HT1080 (cell line): Measurements from ENCODE around the gene ALOX12. TPM values are rescaled to one million over a fixed set of nuclear protein-coding genes. Genes with fewer than 3 reads are reported as not detected.

Experiments
- DNase-seq: peaks from one replicate; pipeline ENCODE4 v3.0.0-alpha.2; 2015; ENCODE audit warnings: low read depth
- total RNA-seq: library from RNA; depleted of rRNA; stranded (reverse); fragments of >200 nt; shearing (Covaris generic); gene quantifications from 2 replicates; pipeline ENCODE4 v1.2.3, GENCODE V29; 2014

Gene ALOX12
- total RNA-seq, 1 experiment from 2014 or later = not detected

DNA sequence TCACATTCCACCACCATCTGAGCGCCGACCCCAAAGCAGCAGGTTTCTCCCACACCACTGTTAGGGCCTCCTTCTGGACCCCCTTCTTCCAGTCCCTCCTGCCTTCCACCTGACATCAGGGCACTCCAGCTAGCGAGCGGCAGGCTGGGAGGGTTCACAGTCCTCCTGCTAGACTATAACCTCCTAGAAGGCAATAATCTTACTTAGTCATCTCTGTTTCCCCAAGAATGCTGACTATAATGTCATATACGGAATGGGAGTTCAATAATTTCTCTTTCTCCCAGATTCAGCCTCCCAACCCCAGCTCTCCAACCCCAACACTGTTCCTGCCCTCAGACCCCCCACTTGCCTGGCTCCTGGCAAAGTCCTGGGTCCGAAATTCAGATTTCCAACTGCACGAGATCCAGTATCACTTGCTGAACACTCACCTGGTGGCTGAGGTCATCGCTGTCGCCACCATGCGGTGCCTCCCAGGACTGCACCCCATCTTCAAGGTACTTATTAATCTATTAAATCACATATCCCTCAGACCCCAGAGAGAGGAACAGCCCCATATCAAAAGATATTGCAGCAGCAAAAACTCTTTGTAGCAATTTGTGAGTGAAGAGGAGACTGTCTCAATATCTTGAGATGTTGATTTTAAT lies 5.6 kb downstream of the ALOX12 start:
- peak; percentile 29 for DNase-seq

DNA sequence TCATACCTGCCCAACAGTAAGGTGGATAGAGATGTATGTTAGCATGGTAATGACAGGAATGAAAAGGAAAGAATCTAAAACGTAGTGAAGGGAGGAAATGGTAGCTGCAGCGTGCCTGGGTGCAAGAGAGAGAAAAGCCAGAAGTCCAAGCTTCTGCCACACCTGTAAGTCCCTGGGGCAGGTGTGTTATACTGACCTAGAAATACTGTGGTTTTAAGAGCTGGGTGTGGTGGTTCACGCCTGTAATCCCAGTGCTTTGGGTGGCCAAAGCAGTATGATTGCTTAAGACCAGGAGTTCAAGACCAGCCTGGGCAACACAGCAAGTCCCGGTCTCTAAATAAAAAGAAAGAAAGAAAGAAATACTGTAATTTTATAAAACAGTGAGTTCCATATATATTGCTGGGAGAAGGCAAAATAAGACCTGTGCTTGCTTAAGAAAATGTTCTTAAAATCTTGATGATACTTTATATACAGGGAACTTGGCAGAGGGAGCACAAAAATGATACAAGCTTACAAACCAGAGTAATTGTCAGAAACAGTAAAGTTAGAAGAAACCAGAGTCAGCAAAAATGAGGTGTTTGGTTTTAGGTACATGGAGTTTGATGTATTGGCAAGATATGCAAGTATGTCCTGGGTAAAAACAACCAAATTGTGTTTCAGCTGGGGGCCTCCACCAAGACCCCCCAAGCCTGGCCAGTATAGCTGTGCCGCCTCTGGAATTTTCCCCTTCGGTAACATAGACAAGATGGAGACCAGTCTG lies 6.6 kb downstream of the ALOX12 start:
- DNase-seq = no peak

DNA sequence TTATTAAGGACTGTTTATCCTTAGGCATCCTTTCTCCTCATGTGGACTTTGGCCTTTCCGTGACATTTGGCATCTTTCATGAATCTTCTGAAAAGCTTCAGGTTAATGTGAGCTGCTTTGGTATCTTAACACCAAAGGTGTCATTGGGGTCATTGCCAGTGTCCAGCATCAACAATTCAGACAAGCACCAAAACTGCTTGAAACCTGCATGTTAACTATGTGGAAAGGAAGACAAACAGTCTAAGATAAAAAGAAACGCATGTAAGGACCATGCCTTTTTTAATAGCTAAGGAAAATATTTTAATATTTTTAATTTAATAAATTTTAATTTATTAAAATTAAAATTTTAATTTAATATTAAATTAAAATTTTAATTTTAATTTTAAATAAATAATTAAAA lies 7.9 kb downstream of the ALOX12 start:
- DNase-seq = no peak

DNA sequence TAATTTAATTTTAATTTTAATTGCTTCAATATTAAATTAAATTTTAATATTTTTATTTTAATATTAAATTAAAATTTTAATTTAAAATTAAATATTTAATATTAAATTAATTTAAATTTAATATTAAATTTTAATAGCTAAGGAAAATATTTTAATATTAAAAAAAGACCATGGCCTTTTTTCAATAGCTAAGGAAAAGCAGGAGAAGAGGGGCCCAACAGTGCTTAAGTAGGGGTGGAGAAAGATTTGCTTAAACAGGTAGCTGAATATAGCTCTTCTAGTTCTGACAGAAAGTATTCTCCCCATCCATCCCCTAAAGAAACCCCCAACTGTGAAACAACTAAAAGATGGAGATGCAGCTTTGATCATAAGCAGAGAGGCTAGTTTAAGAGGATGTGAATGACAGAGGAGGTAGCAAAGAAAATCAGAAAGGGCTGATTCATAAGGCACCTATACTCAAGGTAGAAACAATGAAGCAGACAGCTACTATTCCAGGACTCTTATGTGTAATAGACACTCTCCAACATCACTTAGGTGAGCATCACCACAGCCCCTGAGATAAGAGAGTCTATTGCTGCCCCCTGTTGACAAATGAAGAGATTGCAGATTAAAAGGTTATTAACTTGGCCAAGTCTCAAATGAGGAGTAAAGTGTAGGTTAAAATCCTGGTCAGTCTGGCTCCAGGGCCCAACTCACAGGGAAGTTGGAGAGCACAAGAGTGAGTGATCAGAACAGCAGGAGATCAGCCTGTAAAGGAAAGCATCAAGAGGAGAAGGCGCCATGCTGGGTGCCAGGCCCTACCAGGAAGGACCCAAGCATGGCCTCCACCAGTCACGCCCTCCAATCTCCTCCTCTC lies 8.8 kb downstream of the ALOX12 start:
- DNase-seq = peak; percentile 66

DNA sequence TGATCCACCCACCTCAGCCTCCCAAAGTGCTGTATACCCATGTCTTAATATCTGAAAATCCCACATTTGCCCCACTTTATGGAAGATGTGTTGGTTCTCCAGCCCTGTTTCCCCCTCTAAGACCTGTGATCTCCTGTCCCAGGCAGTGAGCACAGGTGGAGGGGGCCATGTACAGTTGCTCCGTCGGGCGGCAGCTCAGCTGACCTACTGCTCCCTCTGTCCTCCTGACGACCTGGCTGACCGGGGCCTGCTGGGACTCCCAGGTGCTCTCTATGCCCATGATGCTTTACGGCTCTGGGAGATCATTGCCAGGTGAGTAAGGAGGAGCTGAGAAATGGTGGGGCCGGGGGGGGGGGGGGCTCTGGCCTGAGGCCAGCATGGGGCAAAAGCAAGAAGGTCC lies 9.9 kb downstream of the ALOX12 start:
- DNase-seq = no peak

DNA sequence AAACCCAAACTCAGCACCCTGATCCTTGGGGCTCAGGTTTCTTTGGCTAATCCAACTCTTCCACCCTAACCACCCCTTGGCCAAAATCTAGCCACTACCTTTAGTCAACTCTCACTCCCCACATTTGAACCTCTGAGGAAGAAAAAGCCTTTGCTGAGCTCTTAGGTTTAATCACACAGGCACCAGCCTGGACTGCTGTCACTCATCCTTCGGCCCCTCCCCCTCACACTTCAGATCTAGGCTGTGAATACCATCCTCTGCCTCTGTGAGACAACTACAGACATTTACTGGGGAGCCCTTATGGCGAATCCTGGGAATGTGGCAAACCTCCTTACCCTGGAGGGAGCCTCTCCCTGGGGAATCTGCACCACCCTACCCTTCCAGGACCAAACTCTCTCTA lies 11.3 kb downstream of the ALOX12 start:
- DNase-seq = no peak

DNA sequence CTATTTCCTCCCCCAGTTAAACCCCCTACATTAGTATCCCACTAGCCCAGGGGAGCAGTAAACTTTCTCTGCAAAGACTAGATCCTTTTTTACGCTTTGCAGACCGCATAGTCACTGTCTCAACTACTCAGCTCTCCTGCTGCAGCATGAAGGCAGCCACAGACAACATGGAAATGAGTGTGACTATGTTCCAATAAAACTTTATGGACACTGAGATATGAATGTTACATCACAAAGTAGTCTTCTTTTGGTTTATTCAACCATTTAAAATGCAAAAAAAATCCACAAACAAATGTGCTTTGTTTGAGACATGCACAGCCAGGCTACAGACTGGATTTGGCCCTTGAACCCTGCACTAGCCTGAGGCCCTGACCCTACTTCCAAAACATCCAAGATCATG lies 14.7 kb downstream of the ALOX12 start:
- DNase-seq = no peak

DNA sequence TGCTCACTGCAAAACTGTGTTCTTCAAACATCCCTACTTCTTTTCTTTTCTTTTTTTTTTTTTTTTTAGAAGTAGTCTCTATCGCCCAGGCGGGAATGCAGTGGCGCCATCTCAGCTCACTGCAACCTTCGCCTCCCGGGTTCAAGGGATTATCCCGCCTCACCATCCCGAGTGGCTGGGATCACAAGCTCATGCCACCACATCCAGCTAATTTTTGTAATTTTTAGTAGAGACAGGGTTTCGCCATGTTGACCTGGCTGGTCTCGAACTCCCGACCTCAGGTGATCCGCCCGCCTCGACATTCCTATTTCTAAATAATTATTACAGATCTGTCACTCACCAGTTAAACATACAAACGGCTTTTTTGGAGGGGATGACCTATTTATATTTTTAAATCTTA lies 15.6 kb downstream of the ALOX12 start:
- no peak for DNase-seq

DNA sequence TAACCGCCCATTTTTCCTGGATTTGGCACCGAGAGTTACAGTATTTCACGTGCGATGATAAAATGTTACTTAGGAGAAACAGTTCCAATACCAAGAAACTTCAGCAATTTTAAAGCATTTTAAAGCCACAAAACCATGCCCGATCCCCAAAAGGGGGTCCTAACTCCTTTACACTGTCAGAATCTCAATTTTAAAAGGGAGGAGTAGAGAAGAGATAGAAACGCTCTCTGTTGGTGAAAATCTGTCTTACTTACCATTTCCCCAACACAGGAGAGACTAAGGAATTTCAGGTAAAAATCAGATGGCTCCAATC lies 16.0 kb downstream of the ALOX12 start:
- DNase-seq = no peak

DNA sequence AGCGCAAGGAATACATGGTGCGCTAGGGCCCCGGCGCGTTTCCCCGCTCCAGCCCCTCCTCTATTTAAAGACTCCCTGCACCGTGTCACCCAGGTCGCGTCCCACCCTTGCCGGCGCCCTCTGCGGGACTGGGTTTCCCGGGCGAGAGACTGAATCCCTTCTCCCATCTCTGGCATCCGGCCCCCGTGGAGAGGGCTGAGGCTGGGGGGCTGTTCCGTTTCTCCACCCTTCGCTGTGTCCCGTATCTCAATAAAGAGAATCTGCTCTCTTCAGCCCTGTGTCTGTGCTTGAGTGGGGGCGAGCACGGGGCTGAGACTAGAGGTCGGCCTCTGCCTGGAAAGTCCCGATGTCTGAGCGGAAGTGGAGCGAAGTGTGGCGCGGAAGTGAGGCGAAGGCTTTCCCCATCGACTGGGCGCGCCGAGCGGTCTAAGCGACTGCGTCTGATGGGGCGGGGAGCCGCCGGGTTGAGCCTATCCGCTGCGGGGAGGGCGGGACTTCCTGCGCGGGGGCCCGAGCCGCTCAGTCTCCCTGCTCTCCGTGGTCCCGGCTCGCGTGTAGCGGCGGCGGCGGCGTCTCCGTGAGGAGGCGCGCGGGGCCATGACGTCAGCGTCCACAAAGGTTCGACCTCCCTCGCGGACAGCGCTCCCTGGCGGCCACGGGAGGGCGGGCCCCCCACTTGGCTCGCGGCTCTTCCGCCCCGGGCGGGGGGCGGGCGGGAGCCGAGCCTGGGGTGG lies 18.6 kb downstream of the ALOX12 start:
- peak; percentile 96 for DNase-seq

DNA sequence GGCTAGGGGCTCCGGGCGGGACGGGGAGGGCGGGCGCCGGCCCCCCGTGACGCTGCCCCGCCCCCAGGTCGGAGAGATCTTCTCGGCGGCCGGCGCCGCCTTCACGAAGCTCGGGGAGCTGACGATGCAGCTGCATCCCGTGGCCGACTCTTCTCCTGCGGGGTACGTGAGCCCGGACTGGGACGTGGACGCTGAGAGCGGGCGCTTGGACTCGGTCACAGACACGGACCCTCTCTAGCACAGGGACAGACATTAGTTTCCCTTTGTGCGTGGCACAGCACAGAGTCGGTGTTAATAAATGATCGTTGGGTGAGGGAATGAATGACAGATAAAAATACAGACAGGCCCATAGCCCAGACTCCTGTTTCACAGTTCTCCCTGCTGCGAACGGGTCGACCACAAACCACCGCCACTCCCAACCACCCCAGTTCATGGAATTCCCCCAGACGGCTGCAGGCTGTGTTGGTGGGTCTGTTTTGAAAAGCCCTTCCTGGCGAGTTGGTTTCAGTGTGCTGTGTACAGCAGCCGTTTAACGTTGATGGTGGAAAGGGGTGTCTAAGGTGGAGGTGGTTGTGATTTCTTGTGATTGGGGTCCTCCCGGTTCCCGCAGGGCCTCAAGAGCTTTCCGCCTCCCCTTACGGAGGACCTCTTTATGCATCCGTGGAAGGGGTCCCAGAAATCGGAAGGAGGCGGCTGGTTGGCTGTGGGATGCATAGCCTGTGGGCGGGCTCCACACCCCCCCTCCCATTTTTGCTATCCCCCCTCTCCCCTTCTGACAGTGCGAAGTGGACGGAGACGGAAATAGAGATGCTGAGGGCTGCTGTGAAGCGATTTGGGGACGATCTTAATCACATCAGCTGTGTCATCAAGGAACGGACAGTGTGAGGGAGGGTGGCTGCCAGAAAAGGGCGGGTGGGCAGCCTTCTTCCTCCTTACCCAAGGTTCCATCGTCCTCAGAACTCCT lies 19.4 kb downstream of the ALOX12 start:
- peak; percentile 52 for DNase-seq

DNA sequence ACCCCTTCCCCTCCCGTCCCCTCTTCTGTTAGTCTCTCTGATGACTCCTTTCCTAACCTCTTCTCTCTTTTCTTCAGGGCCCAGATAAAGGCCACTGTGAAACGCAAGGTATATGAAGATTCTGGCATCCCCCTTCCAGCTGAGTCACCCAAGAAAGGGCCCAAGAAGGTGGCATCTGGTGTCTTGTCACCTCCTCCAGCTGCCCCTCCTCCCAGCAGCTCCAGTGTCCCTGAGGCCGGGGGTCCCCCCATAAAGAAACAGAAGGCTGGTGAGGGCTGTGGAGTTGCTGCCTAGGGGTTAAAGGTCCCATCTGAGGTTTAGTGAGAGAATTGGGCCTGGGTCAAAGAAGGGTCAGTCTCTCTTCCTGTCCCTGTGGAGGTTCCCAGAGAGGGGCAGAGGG lies 20.6 kb downstream of the ALOX12 start:
- DNase-seq = no peak

DNA sequence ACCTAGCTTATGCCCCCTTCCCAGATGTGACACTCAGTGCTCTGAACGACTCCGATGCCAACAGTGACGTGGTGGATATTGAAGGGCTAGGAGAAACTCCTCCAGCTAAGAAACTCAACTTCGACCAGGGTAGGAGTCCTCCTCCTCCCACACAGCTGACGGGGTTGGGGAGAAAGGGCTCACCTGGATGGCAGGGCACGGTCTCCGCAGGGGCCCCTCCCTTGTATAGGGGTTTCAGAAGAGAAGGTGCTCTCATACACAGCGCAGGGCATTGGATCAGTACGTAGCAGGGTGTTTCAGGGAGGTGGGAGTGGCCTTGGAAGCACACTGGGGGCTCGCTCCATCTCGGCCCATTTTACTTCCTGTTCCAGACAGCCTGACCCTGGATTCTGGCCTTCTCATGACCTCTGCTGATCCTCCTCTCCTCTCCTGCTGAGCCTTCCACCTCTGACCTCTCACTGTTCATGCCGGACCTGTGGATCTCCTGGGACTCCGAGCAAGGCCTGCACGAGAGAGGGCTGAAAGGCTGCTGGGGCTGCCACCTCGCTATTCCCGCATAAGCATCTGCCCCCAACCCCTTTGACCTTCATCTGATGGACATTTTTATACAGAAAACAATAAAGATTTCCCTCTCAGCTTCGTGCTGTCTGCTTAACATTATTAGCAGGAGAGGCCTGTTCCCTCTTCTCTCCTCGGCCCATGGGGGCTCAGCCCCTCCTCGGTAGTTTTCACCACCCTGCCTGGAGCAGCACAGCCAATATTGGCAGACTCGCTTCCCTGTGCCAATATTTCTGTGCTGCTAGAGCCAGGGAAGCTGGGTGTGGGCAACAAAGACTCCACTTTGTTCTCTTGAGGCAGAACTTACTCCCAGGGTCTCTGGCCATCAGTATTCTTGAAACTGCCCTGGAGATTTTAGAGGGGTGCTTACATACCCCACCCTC lies 21.3 kb downstream of the ALOX12 start:
- no peak for DNase-seq

DNA sequence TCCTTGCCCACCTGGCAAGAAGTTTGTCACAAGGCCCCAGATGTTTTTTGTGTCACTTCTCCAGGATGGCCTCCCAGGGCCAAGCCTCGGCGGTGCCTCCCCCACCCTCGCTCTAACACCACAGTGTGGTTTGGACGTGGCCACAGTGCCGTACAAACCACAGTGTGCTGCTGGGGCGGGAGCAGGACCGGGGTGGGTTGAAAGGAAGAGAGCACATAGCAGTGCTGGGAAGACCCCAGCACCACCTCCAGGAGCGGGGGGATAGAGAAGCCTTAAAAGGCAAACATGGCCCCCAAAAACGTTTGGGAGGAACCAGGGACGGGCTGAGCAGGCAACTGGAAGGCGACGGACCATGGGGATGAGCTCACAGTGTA lies 22.0 kb downstream of the ALOX12 start:
- no peak for DNase-seq

DNA sequence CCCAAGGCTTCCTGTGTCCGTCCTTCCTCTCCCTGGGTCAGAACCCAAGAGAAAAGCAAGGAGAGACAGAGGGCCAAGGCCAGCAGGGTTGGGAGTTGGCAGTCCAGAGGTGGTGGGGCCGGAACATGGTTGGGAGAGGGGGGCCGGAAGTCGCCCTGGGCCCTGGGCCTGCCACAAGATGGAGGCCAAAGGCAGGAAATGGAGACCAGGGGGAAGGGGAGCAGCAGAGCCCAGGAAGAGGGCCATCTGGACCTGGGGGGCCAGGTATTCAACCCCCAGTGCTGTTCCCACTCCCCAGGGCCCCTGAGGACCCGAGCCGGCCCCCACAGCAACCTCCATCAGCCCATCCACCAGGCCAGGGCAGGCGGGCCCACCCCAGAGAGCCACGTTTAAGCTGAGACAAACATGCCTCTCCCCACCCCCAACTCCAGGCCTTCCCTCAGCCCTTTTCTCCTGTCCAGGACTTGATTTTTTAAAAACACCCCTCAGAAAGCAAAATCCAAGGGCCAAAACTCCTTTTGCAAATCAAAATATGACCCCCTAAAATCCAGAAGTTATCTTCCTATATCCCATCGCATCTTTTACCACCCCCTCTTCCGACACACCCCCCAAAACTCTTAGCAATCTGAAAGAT lies 22.6 kb downstream of the ALOX12 start:
- DNase-seq = no peak

DNA sequence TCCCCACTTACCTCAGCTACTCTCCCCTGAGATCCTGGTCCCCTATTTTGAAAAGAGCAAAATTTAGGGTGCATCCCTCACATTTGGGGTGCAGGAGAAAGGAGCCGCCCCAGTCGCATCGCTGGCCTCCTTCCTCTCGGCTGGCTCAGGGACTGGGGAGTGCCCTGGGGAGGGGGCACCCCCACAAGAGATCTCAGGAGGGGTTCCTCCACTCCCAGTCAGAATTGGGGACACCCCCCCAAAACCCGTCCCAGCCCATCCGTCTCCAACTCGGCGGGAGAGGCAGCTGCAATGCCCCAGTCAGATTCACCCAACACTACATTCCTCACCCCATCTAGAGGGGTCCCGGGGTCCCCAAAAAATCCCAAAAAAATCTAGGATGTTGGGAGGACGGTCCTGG lies 23.5 kb downstream of the ALOX12 start:
- DNase-seq = no peak

DNA sequence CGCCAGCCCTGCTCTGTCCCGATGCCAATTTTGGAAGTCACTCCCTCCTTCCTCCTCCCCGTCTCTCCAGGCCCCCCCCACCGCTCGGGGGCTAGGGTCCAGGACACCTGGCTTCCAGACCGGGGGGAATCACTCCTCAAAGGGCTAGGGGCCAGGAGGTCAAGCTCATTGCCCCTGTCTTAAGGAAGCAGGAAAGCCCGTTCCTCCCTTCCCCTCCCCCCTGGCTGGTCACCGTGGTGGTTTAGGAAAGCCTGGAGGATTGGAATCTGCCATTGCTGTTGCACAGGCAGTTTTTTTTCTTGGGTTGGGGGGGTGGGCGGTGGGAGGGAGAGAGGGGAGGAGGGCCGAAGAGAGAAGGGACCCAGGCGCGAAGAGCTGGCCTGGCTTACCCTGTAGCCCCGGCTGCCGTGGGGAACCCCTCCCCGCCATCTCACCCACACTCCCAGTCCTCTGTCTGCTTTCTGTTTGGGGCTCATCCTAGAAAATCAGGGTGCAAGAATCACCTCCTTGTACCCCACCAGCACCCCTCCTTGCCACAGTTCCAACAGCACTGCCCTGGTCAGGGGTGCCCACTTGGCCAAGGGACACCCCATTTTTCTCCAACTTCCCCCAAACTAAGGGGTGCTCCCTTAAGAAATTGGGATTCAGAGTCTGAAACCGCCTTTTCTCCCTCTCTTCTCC lies 24.1 kb downstream of the ALOX12 start:
- peak; percentile 19 for DNase-seq

DNA sequence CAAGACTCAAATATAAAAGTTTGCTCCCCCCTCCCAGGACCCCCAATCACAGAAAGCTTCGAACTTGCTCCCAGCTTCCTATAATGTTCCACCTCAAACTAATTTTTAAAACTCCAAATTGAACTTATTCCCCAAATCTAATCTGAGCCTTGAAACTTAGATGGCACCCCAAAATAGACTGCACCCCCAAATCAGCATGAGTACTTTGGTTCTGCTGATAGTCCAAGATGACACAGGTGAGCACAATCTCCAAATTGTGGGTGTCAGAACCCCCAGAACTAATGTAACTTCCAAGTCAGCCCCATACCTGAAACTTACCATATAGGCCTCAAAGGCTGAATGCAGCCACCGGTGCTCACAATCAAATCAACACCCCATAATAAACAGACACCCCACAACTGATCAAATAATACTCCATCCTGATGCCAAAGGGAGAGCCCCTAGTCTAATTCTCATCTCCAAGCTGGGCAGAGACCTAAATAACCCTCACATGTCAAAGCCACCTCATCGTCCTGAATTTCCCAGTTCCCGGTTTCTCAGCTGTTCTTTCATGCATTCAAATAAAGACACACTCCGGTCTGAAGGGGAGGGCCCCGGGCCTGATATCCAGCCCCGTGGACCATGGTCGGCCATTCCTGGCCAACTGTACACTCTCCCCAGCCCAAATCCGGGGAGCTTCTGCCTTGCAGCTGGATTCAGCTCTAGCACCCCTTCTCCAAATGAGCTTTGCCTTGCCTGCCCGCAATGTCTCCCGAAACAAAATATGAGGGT lies 25.2 kb downstream of the ALOX12 start:
- DNase-seq = no peak
